NCI-H748 (cell line): ENCODE measurements around the gene C1GALT1.
"Not testable (repeated sequence)": the region's sequence is repeated elsewhere in the genome, so short reads cannot be mapped to it uniquely, and the experiment has no call there.

Source experiments
- DNase-seq: peaks from one replicate; lab custom pipeline; 2025; ENCODE audit not compliant: unreplicated experiment; lab: John Stamatoyannopoulos, UW

The C1GALT1 gene

DNA sequence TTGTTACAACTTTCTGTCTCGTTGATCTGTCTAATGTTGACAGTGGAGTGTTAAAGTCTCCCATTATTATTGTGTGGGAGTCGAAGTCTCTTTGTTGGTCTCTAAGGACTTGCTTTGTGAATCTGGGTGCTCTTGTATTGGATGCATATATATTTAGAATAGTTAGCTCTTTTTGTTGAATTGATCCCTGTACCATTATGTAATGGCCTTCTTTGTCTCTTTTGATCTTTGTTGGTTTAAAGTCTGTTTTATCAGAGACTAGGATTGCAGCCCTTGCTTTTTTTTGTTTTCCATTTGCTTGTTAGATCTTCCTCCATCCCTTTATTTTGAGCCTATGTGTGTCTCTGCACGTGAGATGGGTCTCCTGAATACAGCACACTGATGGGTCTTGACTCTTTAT, 17.2 kb downstream of the C1GALT1 start:
- not testable (repeated sequence) for DNase-seq

DNA sequence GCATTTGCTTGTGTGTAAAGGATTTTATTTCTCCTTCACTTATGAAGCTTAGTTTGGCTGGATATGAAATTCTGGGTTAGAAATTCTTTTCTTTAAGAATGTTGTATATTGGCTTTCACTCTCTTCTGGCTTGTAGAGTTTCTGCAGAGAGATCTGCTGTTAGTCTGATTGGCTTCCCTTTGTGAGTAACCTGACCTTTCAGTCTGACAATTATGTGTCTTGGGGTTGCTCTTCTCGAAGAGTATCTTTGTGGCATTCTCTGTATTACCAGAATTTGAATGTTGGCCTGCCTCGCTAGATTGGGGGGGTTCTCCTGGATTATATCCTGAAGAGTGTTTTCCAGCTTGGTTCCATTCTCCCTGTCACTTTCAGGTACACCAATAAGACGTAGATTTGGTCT, 17.9 kb downstream of the C1GALT1 start:
- DNase-seq = not testable (repeated sequence)

DNA sequence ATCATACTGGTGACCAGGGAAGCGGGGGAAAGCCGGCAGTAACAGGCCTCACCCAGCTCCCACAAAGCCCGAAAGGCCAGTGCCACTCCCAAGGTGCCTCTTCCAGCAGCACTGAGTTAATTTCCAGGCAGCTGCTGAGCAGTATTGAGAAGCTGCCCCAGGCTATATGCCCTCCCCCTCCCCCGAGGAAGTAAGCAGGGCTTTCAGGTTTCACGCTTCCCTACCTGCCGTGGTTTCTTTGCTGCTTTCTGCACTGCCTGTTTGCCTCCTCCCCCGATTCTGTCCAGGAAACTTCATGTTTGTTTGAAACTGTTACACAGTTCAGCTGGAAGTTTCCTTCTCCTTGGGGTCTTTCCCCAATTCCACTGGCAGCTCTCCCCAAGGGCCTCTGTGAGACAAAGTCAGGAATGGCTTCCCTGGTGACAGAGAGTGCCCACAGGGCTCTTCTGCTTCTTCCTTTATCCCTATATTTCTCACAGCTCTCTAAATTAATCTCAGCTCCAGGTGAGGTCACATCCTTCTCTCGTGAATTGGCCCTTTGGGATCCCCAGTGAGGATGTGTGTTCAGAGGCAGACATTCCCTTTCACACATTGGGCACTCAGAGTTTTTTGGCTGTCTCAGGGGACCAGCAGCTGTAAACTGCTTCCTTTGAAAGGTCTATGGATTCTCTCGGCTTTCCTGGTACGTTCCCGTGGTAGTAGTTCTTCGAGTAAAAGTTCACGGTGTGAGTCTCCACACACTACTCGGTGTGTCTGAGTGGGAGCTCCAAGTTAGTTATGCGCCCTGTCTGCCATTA, 19.4 kb downstream of the C1GALT1 start:
- no peak for DNase-seq

DNA sequence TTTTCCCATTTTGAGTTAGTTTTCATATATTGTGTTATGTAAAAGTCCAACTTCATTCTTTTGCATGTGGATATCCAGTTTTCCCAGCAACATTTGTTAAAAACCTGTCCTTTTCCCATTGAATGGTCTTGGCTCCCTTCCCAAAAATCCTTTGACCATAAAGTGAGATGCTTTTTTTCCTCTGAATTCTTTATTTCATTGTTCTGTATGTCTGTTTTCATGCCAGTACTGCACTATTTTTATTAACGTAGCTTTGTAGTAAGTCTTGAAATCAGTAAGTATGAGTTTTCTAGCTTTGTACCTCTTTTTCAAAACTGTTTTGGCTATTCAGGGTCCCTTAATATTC, 20.0 kb downstream of the C1GALT1 start:
- no peak for DNase-seq

DNA sequence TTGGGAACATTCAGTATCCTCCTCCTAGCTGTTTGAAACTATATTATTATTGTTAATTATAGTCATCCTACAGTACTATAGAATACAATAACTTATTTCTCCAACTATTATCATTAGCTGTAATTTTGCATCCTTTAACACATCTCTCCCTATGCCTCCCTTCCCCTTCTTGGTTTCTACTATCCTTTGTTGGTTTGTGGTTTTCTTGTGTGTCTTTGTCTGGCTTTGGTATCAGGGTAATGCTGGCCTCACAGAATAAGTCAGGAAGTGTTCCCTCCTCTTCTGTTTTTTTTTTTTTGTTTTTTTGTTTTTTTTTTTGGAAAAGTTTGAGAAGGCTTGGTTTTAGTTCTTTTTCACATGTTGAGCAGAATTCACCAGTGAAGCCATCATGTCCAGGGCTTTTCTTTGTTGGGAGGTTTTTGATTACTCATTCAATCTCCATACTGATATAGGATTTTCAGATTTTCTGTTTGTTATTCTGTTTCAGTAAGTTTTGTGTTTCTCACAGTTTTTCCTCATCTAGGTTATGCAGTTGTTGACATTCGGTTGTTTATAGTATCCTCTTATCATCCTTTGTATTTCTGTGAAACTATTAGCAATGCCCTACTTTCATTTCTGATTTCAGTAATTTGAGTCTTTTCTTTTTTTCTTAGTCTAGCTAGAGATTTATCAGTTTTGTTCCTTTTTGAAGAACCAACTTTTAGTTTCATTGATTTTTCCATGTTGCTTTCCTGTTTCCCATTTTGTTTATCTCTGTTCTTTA, 21.6 kb downstream of the C1GALT1 start:
- no peak for DNase-seq

DNA sequence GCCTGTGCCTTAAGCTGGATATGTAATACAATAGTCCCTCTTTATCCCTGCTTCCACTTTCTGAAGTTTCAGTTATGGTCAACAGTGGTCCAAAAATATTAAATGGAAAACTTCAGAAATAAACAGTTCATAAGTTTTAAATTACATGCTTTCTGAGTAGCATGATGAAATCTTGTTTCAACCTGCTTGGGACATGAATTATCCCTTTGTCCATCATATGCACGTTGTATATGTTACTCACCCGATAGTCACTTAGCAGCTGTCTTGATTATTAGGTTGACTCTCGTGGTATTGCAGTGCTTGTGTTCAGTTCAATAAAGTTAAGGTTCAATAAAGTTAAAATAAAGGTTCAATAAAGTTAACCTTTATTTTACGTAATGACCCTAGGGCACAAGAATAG, 25.5 kb downstream of the C1GALT1 start:
- no peak for DNase-seq

DNA sequence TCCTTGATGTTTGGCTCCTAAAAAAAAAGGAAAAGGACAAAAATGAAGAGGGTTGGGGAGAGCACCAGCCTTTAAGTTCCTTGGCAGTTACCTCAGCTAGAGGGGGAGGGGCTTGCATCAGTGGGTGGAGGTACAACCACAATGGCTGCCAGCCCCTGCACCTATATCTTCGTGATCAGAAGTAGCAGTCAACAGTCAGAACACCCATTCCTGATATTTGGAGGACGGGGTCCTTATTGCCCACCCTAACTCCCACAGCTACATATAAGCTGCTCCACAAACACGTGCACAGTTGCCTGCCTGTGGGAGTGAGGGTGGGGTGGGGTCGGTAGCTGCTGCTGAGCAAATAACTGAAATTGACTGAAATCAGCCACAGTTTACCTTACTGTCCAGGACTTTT, 26.2 kb downstream of the C1GALT1 start:
- DNase-seq = no peak

DNA sequence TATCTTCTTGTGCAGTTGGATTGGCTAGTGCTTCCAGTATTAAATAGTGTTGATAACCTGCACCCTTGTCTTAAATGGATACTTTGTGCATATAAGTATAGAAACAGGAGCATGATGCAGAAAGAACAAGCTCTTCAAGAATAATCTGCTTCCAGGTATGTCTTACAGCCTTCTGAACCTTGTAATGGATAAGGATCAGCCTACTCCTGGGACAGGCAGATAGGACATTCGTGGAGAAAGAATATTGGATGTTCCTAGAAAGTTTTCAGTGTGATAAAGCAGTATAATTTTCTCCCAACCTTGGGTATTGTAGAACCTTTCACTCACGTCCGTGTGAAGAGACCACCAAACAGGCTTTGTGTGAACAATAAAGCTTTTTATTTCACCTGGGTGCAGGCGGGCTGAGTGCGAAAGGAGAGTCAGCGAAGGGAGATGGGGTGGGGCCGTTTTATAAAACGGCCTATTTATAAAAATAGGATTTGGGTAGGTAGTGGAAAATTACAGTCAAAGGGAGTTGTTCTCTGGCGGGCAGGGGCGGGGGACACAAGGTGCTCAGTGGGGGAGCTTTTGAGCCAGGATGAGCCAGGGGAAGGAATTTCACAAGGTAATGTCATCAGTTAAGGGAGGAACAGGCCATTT, 27.2 kb downstream of the C1GALT1 start:
- no peak for DNase-seq

DNA sequence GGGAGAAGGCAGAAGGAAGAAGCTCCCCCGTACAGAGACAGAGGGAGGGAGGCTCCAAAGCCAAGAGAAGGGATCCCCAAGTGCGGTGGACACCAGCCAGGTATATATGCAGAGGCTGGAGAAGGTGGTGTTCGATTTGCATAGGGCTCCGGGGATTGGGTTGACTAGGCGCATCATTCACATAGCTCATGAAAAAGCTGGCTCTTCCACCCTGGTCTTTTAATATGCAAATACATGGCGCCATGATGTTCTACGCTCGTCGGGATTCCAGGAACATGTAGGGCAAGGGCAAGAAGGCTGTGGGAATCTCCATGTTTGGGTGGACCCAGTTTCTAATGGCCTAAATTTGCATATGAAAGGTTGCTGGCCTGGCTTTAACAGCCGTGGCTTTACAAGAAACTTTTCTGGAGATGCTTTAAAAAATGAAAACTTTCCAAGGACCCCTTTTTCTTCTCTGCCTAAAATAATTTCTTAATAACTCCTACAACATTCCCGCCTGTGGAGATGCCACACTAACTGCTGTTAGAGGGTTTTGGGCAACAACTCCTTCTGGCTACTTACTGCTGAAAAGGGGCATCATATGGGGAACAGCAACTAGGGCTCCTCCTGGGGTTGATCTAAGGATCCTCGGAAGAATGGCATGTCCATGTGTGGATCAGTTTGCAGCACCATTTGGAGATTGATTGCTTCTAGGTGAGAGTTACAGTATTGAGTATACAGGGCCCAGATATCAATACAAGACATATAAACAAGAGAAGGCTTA, 28.3 kb downstream of the C1GALT1 start:
- no peak for DNase-seq

DNA sequence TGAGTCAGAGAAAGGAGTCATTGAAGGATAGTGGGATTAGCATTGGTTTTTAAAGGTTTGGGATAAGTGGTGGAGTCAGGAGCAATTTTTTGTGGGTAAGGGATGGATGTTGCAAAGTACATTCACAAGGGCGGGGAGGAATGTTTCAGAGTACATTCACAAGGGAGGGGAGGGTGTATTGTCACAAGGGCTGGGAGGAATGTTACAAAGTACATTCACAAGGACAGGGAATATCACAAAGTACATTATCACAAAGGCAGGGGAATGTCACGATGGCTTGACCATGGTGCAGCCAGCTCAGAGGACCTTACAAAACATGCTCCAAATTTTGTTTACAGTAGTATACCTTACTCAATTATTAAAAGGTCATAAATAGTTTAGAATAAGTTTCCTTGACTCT, 30.3 kb downstream of the C1GALT1 start:
- DNase-seq = no peak

DNA sequence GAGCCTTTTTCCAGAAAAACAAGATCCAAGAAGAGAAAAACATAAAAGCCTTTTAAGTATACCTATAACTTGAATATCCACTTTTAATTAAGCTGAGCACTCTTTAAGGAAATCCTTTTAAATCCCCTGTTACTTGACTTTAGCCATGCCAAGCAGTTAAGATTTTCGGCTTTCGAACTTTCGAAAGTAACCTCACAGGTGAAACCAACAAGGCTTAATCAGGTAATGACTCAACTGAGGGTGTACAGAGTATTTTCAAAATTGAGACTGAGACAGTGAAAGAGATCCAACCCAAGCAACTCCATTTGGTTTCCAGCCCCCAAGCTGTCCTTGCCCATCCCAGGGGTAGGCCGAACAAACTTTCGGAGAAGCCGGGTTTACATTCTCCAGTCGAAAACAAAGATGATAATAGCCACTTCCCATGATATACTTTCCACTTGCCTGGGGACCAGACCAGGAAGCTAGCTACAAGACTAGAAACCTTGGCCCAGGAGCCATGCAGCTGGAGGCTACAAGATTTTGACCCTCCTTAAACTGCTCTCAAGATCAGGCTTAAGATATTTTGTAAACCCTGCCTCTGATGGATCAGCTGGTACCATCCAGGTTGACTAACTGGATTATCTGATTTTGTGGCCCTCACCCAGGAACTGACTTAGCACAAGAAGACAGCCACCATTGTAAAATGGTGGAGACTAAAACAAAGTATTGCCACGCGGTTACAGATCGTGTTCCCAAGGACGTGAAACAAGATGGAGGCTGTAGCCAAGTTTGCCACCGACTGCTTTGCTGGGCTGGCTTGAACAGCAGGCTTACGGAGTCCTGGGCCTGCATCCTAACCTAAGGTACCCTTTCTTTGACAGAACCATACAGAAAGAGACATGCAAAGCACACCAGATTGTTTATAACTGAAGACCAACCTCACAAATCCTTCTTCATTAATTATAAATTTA, 32.3 kb downstream of the C1GALT1 start:
- no peak for DNase-seq

DNA sequence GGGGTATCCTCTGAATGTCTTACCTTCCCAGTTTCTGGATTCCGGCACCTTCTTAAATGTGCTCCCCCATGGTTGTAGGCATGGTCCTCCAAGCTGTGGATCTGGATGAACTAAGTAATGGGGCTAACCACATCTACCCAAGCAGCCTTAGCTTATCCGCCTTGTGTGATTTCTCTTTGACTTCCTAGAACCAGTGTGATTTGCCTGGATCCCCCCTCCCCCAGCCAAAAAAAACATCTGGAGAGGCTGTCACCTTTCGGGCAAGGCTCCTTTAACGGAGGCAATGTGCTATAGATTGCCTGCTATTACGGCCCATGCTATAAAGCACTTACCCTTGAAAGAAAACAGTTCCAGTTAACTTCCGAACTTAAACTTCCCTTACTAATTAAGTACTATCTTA, 33.9 kb downstream of the C1GALT1 start:
- no peak for DNase-seq

DNA sequence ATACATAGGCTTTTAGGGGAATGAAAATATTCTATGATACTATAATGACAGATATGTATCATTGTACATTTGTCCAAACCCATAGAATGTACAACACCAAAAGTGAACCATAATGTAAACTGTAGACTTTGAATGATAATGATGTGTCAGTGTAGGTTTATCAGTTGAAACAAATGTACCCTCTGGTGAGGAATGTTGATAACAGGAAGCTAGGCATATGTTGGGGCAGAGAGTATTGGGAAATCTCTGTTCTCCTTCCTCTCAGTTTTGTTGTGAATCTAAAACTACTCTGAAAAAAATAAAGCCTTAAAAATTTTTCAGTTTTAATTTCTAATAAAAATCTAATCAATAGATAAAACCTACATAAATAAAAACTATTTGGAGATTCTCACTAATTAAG, 36.9 kb downstream of the C1GALT1 start:
- DNase-seq = no peak

DNA sequence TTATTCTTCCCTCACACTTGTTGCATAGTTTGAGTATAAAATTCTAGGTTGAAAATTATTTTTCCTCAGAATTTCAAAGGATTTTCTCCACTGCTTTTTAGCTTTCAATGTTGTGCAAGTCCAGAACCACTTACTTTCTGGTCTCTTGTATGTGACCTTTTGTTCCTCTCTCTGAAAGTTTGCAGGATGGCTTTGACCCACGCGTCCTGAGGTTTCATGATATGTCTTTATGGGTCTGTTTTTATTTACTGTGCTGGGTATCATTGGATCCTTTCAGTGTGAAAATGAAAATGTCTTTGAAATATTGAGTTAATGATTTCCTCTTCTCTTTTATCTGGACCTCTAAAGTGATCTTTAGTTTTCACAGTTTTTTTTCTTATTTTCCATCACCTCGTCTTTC, 38.5 kb downstream of the C1GALT1 start:
- no peak for DNase-seq

DNA sequence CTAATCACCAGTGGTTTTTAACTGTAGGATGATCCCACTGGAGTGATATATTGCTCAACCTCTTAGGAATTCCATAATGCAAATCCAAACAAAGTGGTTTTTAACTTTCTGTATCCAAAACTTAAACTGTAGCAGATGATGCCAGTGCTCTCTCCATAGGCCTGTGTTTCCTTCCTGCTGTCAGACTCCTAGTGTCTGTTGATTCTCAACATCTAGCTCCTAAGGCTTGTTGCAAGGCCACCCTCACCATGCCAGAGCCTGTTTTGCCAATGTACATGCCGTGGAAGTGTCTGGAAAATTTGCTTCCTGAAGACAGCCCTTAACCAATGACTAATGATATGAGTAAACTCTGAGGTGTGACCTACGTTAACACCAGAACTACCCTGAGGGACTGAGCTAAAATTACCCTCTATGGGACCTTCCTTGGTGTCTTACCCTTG, 39.3 kb downstream of the C1GALT1 start:
- DNase-seq = no peak

DNA sequence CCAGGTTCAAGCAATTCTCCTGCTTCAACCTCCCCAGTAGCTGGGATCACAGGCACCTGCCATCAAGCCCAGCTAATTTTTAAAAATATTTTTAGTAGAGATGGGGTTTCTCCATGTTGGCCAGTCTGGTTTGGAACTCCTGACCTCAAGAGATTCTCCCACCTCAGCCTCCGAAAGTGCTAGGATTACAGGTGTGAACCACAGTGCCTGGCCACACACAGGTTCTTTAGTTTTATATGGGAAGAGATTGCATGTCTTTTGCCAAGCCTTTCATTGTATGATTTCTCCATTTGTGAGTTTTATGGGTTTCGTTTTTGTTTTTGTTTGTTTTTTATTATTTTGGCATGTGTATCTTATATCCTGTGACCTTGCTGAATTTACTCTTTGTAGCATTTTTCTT, 40.9 kb downstream of the C1GALT1 start:
- no peak for DNase-seq

DNA sequence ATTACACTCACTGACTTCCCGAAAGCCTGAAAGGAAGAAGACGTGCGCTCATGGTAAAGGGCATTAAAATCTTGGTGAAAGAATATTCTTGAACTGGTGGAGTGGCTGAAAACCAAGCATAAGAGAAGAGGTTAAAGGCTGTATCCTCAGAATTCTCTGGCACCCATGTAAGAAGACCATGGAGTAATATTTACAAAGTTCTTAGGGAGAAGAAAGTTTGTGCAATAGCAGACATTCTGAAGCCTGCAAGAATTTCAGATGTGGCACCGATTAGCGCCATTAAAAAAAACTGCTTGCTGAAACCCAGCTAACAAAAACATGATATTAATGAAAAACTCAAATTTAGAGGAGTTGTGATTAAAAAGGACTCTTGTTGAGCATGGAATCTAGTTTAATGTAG, 44.1 kb downstream of the C1GALT1 start:
- no peak for DNase-seq

DNA sequence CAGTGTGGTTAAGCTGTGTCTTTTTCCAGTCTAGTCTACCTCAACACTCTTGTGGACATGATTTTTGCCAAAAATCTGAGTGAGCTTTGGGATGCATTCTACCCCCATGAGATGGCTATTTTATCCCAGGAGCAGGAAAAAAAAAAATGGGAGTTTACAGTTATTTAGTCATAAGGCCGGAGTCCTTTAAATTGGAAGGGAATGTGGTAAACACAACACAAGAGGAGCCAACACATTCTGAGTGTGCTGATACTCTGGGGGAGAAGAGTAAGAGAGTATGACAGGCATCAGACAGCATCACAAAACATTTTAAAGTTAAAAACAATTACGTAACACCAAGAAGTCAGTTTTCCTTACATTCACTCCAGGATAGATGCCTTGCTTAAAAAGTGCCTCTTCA, 46.1 kb downstream of the C1GALT1 start:
- no peak for DNase-seq

DNA sequence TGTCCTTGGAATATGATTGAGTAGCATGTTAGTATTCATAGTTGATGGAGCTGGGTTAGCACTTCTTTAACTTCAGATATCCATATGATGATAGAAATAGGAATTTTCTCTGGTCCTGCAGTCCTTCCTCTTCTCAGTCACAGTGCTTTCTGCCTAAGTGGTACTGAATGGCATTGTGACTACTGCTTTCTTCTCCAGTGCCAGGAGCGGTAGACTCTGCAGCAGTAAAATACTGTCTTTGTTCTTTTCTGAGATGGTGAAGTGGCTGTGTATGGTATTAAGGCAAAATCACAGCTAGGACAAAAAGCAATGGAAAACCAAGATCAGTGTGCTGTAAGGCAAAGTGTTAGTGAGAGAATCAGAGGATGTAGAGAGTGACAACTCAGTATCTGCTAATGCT, 46.6 kb downstream of the C1GALT1 start:
- no peak for DNase-seq

DNA sequence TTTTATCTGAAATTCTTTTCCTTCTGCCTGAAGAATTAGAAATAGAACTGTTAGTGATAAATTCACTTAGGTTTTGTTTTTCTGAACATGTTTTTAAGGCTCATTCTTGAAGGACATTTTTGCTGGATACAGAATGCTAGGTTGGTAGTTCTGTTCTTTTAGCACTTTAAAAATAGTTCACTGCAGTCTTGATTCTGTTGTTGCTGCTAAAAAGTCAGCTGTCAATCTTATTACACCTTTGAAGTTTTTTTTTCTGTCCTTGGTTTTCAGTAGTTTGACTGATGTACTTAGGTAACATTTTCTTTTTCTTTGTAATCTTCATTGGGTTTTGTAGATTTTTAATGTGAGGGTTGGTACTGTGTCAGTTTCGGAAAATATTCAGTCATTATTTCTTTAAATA, 48.7 kb downstream of the C1GALT1 start:
- DNase-seq = no peak
